NCI-H2107 (cell line): ENCODE data around the gene TMEM235.

Experiments used
- DNase-seq: peaks from one replicate; lab custom pipeline; 2025; lab: John Stamatoyannopoulos, UW

Gene TMEM235

GRCh38 chr17:78272181-78272913 is 40.9 kb downstream of the TMEM235 start:
- no peak for DNase-seq

DNA sequence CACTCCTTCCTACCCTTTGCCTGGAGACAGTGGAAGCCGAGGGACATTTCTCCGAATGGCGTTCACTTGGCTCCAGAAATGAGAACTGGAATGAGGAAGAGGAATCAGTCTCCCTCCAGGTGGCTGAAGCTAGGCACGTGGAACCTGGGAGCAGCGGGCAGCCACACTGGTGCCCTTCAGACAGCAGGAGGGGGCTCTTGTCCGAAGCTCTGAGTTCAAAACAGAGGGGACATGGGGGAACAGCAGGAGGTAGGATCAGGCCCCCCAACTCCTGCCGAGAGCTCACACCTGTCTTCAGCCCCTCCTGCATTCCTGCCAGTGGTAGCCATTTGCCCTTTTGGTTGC is 41.5 kb downstream of the TMEM235 start:
- no peak for DNase-seq

DNA sequence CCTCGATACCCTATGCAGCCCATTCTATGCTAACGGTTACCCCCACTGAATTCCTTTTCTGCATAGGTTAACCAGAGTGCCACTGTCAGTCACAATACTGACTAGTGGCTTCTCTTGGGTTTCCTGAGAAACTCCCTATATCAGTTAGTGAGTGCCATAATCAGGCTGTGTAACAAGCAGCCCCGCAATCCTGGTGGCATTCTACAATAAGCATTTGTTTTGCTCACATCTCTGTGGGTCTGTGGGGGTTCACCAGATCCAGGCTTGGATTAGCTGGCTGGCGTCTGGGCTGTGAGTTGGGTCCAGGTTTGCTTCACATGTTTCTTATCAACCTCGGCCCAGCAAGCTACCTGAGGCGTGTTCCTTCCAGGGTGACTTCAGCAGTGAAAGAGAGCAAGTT is 42.4 kb downstream of the TMEM235 start:
- DNase-seq = no peak

DNA sequence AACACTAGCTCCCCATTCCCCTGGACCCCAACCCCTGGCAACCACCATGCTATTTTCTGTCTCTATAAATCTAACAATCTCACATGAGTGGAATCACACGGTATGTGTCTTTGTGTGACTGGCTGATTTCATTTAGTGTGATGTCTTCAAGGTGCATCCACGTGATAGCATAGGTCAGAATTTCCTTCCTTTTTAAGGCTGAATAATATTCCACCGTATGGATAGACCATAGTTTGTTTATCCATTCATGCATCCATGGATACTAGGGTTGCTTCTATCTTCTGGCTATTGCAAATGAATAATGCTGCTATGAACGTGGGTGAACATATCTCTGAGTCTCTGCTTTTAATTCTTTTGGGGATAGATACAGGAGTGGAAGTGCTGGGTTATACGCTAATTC is 43.9 kb downstream of the TMEM235 start:
- no peak for DNase-seq

- DNase-seq = no peak
Observed at GRCh38 chr17:78276098-78276887, 44.9 kb downstream of the TMEM235 start.

- DNase-seq = no peak
Observed at GRCh38 chr17:78278139-78278741, 46.8 kb downstream of the TMEM235 start.

GRCh38 chr17:78279360-78279990 is 48.0 kb downstream of the TMEM235 start:
- DNase-seq = no peak

DNA sequence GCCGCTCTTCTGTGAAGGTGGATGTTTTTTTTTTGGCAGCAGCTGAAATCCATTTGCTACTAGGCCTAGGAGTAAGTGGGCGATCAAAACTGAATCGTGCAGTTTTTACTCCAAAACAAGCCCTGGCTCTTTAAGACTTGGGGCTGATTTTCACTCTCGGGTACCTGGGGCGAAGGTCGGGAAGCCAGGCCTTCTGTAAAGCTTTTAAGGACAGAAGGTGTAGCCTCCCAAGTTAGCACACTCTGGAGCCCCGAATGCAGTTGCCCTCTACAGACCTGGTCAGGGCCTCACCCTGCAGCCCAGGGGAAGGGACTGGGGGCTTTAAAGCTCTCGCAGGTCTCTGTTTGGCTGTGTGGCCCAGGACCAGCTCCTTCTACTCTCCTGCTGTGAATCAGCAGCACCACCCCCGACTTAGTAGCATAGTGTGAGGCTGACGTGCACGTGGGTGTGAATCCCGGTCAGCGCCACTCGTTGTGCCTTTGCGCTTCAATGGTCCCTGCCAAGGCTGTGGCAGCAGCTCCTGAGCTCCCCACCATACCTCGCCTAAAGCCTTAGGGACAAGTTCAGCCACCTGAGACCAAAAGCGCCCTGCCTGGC is 49.9 kb downstream of the TMEM235 start:
- no peak for DNase-seq

DNA sequence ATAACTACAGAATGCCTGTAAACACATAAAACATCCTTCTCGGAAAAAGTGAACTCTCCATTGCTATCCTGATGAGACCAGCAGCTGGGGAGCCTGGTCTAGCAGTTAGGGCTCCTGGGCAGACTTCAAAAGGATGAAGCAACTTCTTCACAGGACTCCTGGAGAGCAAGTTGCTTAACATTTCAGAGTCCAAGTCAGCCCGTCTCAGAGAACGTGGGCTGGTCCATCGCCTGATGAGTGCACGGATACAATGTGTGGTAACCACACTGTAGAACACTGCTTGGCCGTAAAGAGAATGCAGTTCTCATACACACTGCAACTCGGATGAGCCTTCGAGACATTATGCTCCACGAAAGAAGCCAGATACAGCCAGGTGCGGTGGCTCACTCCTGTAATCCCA is 52.7 kb downstream of the TMEM235 start:
- DNase-seq = no peak

DNA sequence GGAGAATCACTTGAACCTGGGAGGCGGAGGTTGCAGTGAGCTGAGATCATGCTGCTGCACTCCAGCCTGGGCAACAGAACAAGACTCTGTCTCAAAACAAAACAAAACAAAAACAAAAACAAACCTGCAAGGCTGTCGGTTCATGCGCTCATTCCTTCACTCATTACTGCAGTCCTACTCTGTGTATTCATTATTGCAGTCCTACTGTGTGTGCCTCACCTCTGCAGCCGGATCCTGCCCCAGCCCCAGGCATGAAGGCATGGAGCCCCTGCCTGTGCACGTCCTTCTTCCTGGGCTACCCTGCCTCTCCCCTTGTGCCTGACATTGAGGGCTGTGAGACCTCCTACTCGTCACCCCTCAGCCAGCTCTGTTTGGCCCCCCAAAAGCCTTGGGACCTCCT is 57.6 kb downstream of the TMEM235 start:
- no peak for DNase-seq

- peak; percentile 61 for DNase-seq
Observed at GRCh38 chr17:78289802-78290363, 58.5 kb downstream of the TMEM235 start.
